ENCODE measurements around the gene RAB30.
"Not testable (repeated sequence)": the region's sequence is repeated elsewhere in the genome, so short reads cannot be mapped to it uniquely, and the experiment has no call there.

The RAB30 gene

DNA sequence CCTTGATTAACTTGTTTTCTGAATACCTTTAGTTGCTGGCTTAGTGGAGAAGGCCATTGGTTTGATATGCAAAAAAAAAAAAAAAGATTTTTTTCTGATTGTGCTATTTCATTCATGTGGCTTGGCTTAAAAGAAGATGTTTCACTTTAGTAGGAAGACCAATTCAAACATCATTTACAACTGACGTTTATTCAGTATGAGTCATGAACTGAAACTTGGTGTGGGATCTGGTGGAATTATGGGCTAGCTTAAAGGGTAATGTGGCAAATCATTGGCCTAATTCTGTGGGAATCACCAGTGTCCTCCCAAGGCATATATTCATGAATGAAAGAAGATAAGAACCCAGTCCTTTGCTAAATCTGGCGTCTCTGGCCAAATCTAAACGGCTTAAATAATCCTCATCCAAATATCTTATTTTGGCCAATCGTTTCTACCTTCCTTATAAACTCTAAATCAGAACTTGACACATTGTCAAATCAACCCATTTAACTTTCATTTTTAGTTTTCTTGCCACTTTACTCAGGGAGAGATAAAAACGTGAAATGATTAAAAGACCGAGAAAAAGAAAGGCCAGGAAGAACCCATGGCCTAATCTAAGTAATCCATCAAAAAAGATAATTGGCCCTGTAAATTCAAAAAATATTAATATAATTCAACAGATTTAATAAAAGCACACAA is 93.1 kb downstream of the RAB30 start:
- H3K27me3 ChIP-seq (ENCODE audit: insufficient read depth, low read length) = no peaks in the 10 kb centered on the region
- H3K36me3 ChIP-seq (ENCODE audit: insufficient read depth, low read length) = no peaks in the 10 kb centered on the region
- peaks cover 11% of the 10 kb centered on the region; the same call in 1 of the 2 replicates for H3K4me1 ChIP-seq (ENCODE audit: insufficient read depth, low read length)
- H3K4me3 ChIP-seq (ENCODE audit: low read length) = no peak overlapping the region
- H3K9me3 ChIP-seq (ENCODE audit: insufficient read depth, low read depth, low read length) = no peaks in the 10 kb centered on the region
- WGBS = 95% methylated on average over 6 of the region's 6 CpGs
- no peak overlapping the region for H3K9ac ChIP-seq (ENCODE audit: low read depth, low read length)
- H3K27ac ChIP-seq (ENCODE audit: low read depth, low read length) = no peak overlapping the region

DNA sequence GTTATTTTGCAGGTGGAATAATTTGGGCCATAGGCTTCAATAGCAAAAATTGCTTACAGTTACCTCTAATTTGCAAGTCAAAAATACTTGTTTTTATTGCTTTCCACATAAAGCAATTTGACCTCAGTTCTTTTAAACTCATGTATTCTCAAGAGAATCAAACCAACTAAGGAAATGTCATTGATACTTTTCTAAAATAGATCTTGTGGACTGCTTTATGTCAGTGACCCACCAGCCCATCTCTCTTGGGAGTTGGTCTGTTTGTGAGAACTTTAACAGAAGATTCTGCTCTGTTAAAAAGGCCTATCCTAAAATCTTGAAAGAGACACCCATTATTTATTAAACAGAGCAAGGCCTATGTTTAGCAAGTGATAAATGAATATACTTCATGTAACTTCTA is 94.9 kb downstream of the RAB30 start:
- Histone ChIP-seq H3K9me3 (ENCODE audit: insufficient read depth, low read depth, low read length) (no peaks in the 10 kb centered on the region), H3K36me3 (ENCODE audit: insufficient read depth, low read length) (no peaks in the 10 kb centered on the region), H3K27me3 (ENCODE audit: insufficient read depth, low read length) (no peaks in the 10 kb centered on the region), H3K27ac (ENCODE audit: low read depth, low read length) (no peak overlapping the region), H3K4me1 (ENCODE audit: insufficient read depth, low read length) (peaks cover 11% of the 10 kb centered on the region; the same call in 1 of the 2 replicates), H3K4me3 (ENCODE audit: low read length) (no peak overlapping the region), H3K9ac (ENCODE audit: low read depth, low read length) (no peak overlapping the region)

DNA sequence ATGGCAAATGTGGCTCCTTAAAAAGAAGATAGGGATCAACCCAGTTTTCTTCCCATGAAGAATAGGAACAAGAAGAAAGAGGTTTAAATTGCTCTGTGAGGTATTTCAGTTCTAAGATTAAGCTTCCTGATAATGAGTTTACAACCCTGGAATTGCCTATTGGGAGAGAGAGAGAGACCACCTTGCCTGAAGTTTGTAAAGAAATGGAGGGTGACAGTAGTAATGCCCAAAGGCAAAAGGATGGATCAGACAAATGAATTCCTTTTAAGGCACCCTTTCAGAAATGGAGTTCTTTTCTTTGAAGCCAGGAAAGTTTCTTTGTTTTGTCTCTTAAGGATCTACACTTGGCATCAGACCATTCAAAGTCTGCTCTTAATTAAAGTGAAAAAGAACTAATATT is 95.8 kb downstream of the RAB30 start:
- H3K9me3 ChIP-seq (ENCODE audit: insufficient read depth, low read depth, low read length) = no peaks in the 10 kb centered on the region
- no peaks in the 10 kb centered on the region for H3K36me3 ChIP-seq (ENCODE audit: insufficient read depth, low read length)
- no peak overlapping the region for H3K27ac ChIP-seq (ENCODE audit: low read depth, low read length)
- H3K4me3 ChIP-seq (ENCODE audit: low read length) = no peak overlapping the region
- H3K9ac ChIP-seq (ENCODE audit: low read depth, low read length) = no peak overlapping the region
- no peaks in the 10 kb centered on the region for H3K27me3 ChIP-seq (ENCODE audit: insufficient read depth, low read length)
- H3K4me1 ChIP-seq (ENCODE audit: insufficient read depth, low read length) = peaks cover 11% of the 10 kb centered on the region; the same call in 1 of the 2 replicates

DNA sequence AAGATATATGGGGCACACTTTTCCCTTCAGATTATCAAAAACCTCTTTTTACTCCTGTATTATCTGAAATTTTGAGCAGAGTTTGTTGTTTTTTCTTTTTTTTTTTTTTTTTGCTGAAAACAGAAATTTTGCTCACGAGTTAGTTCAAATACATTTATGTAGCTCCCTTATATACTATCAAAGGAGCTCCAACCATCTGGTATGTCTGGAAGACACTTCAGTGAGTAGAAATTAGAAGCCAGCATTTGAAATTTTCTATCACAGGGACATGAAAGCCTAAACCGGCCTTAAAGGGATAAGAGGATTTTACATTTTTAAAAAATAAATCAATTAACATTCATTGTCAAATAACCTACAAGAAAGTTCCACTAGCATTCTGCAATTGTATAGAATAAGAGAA is 96.8 kb downstream of the RAB30 start:
- no CpG with 5 or more reads among the region's 2 CpGs for WGBS
- Histone ChIP-seq H3K4me1 (ENCODE audit: insufficient read depth, low read length) (peaks cover 11% of the 10 kb centered on the region; the same call in 1 of the 2 replicates), H3K9me3 (ENCODE audit: insufficient read depth, low read depth, low read length) (no peaks in the 10 kb centered on the region), H3K4me3 (ENCODE audit: low read length) (no peak overlapping the region), H3K36me3 (ENCODE audit: insufficient read depth, low read length) (no peaks in the 10 kb centered on the region), H3K27ac (ENCODE audit: low read depth, low read length) (no peak overlapping the region), H3K27me3 (ENCODE audit: insufficient read depth, low read length) (no peaks in the 10 kb centered on the region), H3K9ac (ENCODE audit: low read depth, low read length) (no peak overlapping the region)

DNA sequence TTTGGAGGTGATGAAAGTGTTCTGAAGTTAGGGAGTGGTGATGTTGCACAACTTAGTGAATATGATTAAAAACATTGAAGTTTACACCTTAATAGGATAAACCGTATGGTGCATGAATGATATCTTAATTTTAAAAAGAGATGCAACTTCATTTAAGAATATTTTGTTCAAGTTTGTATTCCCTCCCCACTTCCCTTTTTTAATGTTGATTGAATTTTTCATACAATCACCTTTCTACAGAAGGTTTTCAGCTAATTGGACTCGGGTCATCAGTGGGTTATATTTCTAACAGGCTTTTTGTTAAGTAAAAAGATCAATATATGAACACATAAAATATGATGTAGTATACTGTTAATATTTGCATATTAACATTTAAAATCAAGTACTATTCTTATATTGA is 97.6 kb downstream of the RAB30 start:
- whole genome bisulfite sequencing = no CpG with 5 or more reads among the region's 2 CpGs
- no peaks in the 10 kb centered on the region for H3K36me3 ChIP-seq (ENCODE audit: insufficient read depth, low read length)

DNA sequence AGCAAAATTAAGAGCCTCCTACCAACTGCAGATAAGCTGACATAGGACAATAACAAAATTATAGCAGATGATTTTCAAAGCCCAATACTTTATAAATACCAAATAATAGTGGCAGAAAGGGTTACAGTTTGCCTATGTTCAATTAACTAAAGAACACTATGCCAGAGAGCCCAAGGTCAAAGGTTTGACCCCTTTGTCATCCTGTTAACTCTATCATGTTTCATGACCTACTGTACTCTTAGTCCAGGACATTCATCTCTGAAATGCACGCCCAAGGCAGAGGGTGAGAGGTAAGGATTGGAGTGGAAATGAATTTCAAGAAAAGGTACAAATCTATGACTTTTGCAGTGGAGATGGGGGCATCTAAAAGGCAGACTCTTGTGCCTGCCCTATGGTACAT is 99.6 kb downstream of the RAB30 start:
- Histone ChIP-seq H3K27ac (ENCODE audit: low read depth, low read length) (no peak overlapping the region), H3K4me1 (ENCODE audit: insufficient read depth, low read length) (peaks cover 11% of the 10 kb centered on the region; the same call in 1 of the 2 replicates), H3K27me3 (ENCODE audit: insufficient read depth, low read length) (no peaks in the 10 kb centered on the region), H3K36me3 (ENCODE audit: insufficient read depth, low read length) (no peaks in the 10 kb centered on the region), H3K9me3 (ENCODE audit: insufficient read depth, low read depth, low read length) (no peaks in the 10 kb centered on the region), H3K9ac (ENCODE audit: low read depth, low read length) (no peak overlapping the region), H3K4me3 (ENCODE audit: low read length) (no peak overlapping the region)
- WGBS = 94% methylated on average over 1 of the region's 1 CpG

More for the DNA sequence above, 97.6 kb downstream of the RAB30 start:
- Histone ChIP-seq H3K27me3 (ENCODE audit: insufficient read depth, low read length) (no peaks in the 10 kb centered on the region), H3K4me3 (ENCODE audit: low read length) (no peak overlapping the region), H3K9me3 (ENCODE audit: insufficient read depth, low read depth, low read length) (no peaks in the 10 kb centered on the region), H3K9ac (ENCODE audit: low read depth, low read length) (no peak overlapping the region), H3K4me1 (ENCODE audit: insufficient read depth, low read length) (peaks cover 11% of the 10 kb centered on the region; the same call in 1 of the 2 replicates), H3K27ac (ENCODE audit: low read depth, low read length) (no peak overlapping the region)

DNA sequence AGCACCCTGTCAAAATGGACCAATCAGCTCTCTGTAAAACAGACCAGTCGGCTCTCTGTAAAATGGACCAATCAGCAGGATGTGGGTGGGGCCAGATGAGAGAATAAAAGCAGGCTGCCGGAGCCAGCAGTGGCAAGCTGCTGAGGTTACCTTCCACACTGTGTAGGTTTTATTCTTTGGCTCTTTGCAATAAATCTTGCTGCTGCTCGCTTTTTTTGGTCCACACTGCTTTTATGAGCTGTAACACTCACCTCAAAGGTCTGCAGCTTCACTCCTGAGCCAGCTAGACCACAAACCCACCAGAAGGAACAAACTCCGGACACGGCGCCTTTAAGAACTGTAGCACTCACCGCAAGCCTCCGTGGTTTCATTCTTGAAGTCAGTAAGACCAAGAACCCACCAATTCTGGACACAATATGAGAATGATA is 100.2 kb downstream of the RAB30 start:
- not testable (repeated sequence) for H3K4me3 ChIP-seq (ENCODE audit: low read length); H3K27ac ChIP-seq (ENCODE audit: low read depth, low read length); H3K36me3 ChIP-seq (ENCODE audit: insufficient read depth, low read length); H3K27me3 ChIP-seq (ENCODE audit: insufficient read depth, low read length); H3K9ac ChIP-seq (ENCODE audit: low read depth, low read length); H3K9me3 ChIP-seq (ENCODE audit: insufficient read depth, low read depth, low read length)
- WGBS = 95% methylated on average over 8 of the region's 8 CpGs
- peaks cover 11% of the 10 kb centered on the region; the same call in 1 of the 2 replicates for H3K4me1 ChIP-seq (ENCODE audit: insufficient read depth, low read length)

DNA sequence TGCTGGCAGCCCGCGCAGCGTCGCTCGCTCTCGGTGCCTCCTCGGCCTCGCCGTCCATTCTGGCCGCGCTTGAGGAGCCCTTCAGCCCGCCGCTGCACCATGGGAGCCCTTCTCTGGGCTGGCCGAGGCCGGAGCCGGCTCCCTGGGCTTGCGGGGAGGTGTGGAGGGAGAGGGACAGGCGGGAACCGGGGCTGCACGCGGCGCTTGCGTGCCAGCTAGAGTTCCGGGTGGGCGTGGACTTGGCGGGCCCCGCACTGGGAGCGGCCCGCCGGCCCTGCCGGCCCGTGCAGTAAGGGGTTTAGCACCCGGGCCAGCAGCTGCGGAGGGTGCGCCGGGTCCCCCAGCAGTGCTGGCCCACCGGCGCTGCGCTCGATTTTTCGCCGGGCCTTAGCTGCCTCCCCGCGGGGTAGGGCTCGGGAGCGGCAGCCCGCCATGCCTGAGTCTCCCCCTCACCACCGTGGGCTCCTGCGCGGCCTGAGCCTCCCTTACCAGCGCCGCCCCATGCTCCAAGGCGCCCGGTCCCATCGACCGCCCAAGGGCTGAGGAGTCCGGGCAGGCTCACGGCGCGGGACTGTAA is 101.1 kb downstream of the RAB30 start:
- not testable (repeated sequence) for H3K4me3 ChIP-seq (ENCODE audit: low read length)

DNA sequence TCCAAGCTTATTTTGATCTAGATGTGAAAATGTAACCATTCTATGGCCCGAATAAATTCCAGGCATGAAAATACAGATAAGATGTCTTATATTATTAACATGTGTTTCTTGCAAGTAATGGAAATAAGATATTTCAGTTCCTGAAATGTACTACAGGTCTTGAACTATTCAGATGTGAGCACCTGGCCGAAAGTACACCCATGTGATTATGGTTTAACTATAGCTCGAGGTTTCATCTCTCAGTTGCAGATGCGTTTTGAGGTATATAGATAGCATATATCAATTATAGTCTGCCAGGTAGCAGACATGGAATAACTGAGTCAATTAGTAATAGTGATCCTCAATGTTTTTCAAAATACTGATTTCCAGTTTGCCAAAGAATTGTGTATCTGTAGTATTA is 101.9 kb downstream of the RAB30 start:
- Histone ChIP-seq H3K36me3 (ENCODE audit: insufficient read depth, low read length) (no peaks in the 10 kb centered on the region), H3K27me3 (ENCODE audit: insufficient read depth, low read length) (no peaks in the 10 kb centered on the region), H3K4me1 (ENCODE audit: insufficient read depth, low read length) (no peaks in the 10 kb centered on the region), H3K27ac (ENCODE audit: low read depth, low read length) (no peak overlapping the region), H3K9me3 (ENCODE audit: insufficient read depth, low read depth, low read length) (no peaks in the 10 kb centered on the region), H3K4me3 (ENCODE audit: low read length) (no peak overlapping the region), H3K9ac (ENCODE audit: low read depth, low read length) (no peak overlapping the region)
- 92% methylated on average over 4 of the region's 4 CpGs for WGBS

More for the DNA sequence above, 101.1 kb downstream of the RAB30 start:
- H3K36me3 ChIP-seq (ENCODE audit: insufficient read depth, low read length); H3K9me3 ChIP-seq (ENCODE audit: insufficient read depth, low read depth, low read length); H3K4me1 ChIP-seq (ENCODE audit: insufficient read depth, low read length); H3K27me3 ChIP-seq (ENCODE audit: insufficient read depth, low read length); H3K9ac ChIP-seq (ENCODE audit: low read depth, low read length); H3K27ac ChIP-seq (ENCODE audit: low read depth, low read length): not testable (repeated sequence)
- 97% methylated on average over 60 of the region's 60 CpGs for WGBS

DNA sequence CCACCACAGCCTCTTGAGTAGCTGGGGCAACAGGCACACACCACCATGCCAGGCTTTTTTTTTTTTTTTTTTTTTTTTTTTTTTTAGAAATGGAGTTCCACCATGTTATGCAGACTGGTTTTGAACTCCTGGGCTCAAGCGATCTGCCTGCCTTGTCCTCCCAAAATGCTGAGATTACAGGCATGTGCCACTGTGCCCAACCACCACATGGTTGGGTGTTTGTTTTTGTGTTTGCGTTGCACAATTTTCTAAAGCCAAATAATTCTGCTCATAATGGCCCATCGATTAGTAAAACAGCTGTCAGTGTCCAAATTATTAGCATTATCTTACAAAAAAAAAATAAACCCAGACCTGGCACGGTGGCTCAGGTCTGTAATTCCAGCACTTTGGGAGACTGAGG is 104.3 kb downstream of the RAB30 start:
- Histone ChIP-seq H3K9me3 (ENCODE audit: insufficient read depth, low read depth, low read length) (no peaks in the 10 kb centered on the region), H3K4me3 (ENCODE audit: low read length) (no peak overlapping the region), H3K27ac (ENCODE audit: low read depth, low read length) (no peak overlapping the region), H3K9ac (ENCODE audit: low read depth, low read length) (no peak overlapping the region), H3K27me3 (ENCODE audit: insufficient read depth, low read length) (no peaks in the 10 kb centered on the region), H3K4me1 (ENCODE audit: insufficient read depth, low read length) (no peaks in the 10 kb centered on the region), H3K36me3 (ENCODE audit: insufficient read depth, low read length) (no peaks in the 10 kb centered on the region)
- 70% methylated on average over 4 of the region's 4 CpGs for WGBS

DNA sequence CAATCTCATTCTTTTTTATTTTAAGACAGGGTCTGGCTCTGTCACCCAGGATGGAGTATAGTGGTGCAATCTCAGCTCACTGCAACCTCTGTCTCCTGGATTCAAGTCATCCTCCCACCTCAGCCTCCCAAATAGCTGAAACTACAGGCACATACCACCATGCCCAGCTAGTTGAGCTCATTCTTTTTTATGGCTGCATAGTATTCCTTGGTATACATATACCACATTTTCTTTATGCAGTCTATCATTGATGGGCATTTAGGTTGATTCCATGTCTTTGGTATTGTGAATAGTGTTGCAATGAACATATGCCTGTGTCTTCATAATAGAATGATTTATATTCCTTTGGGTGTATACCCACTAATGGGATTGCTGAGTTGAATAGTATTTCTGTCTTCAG is 109.7 kb downstream of the RAB30 start:
- not testable (repeated sequence) for H3K9ac ChIP-seq (ENCODE audit: low read depth, low read length); H3K27ac ChIP-seq (ENCODE audit: low read depth, low read length); H3K4me1 ChIP-seq (ENCODE audit: insufficient read depth, low read length); H3K9me3 ChIP-seq (ENCODE audit: insufficient read depth, low read depth, low read length); H3K27me3 ChIP-seq (ENCODE audit: insufficient read depth, low read length); H3K4me3 ChIP-seq (ENCODE audit: low read length); H3K36me3 ChIP-seq (ENCODE audit: insufficient read depth, low read length)

DNA sequence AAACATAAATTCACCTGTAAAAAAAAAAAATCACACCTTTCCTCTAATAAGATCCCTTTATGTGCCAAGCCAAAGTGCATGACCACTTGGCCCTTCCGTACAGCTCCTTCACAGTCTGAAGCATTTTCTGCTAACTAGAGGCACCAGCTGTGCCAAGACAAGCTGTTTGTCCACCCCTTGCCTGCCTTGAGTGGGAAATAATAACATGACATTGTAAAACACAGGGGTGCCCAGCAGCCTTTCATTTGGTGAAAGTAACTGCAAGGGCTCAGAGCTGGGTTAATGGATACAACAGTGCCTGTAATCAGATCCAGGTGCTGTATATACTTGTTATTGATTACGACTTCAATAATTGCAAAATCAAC is 110.9 kb downstream of the RAB30 start:
- no peak overlapping the region for H3K27ac ChIP-seq (ENCODE audit: low read depth, low read length)
- H3K9ac ChIP-seq (ENCODE audit: low read depth, low read length) = no peak overlapping the region
- no peaks in the 10 kb centered on the region for H3K9me3 ChIP-seq (ENCODE audit: insufficient read depth, low read depth, low read length)
- H3K36me3 ChIP-seq (ENCODE audit: insufficient read depth, low read length) = no peaks in the 10 kb centered on the region
- 95% methylated on average over 2 of the region's 2 CpGs for WGBS
- no peaks in the 10 kb centered on the region for H3K27me3 ChIP-seq (ENCODE audit: insufficient read depth, low read length)
- peaks cover 4% of the 10 kb centered on the region for H3K4me1 ChIP-seq (ENCODE audit: insufficient read depth, low read length)
- no peak overlapping the region for H3K4me3 ChIP-seq (ENCODE audit: low read length)
